H9 (cell line): Measurements from ENCODE around the gene ASB4. TPM values are rescaled to one million over a fixed set of nuclear protein-coding genes. Genes with fewer than 3 reads are reported as not detected.

ENCODE experiments used
- DNase-seq: peaks from one replicate; pipeline ENCODE4 v3.0.0-alpha.2; 2017
- H2AFZ ChIP-seq: one replicate; pipeline ENCODE4 v1.6.1; 2013; ENCODE audit warnings: mild to moderate bottlenecking, low read length, control low read depth, moderate library complexity
- H2AK5ac ChIP-seq: 2 replicates; pipeline ENCODE4 v1.6.1; 2013; ENCODE audit warnings: low read length, control low read depth, mixed read lengths; ENCODE audit not compliant: insufficient read length
- H2BK120ac ChIP-seq: one replicate; pipeline ENCODE4 v1.6.1; 2013; ENCODE audit warnings: low read depth, mild to moderate bottlenecking, low read length, control low read depth, inconsistent platforms; ENCODE audit not compliant: poor library complexity, severe bottlenecking
- H2BK12ac ChIP-seq: 2 replicates; pipeline ENCODE4 v1.6.1; 2013; ENCODE audit warnings: low read length, control low read depth, mixed read lengths, low read depth; ENCODE audit not compliant: insufficient read length
- H2BK15ac ChIP-seq: 2 replicates; pipeline ENCODE4 v1.6.1; 2013; ENCODE audit warnings: low read depth, low read length, control low read depth
- H2BK20ac ChIP-seq: one replicate; pipeline ENCODE4 v1.6.1; 2013; ENCODE audit warnings: low read depth, mild to moderate bottlenecking, low read length, control low read depth, inconsistent platforms; ENCODE audit not compliant: poor library complexity, severe bottlenecking
- H2BK5ac ChIP-seq: 2 replicates; pipeline ENCODE4 v1.6.1; 2013; ENCODE audit warnings: low read length, control low read depth, mixed read lengths; ENCODE audit not compliant: insufficient read length
- H3K14ac ChIP-seq: 2 replicates; pipeline ENCODE4 v1.6.1; 2013; ENCODE audit warnings: low read length, control low read depth; ENCODE audit not compliant: insufficient read depth
- H3K18ac ChIP-seq: 2 replicates; pipeline ENCODE4 v1.6.1; 2013; ENCODE audit warnings: low read depth, mild to moderate bottlenecking, mixed read lengths, low read length, control low read depth; ENCODE audit not compliant: insufficient read length
- H3K23ac ChIP-seq: 2 replicates; pipeline ENCODE4 v1.6.1; 2013; ENCODE audit warnings: low read length, control low read depth, mixed read lengths, low read depth; ENCODE audit not compliant: insufficient read length
- H3K23me2 ChIP-seq: 2 replicates; pipeline ENCODE4 v1.6.1; 2013; ENCODE audit warnings: low read depth, mild to moderate bottlenecking, mixed read lengths, low read length, control low read depth; ENCODE audit not compliant: insufficient read length, poor library complexity, severe bottlenecking
- H3K27ac ChIP-seq: 2 replicates; pipeline ENCODE4 v1.5.1; 2013; ENCODE audit warnings: low read length, control low read depth, mixed read lengths, low read depth; ENCODE audit not compliant: insufficient read length
- H3K27me3 ChIP-seq: 2 replicates; pipeline ENCODE4 v1.6.1; 2013; ENCODE audit warnings: low read length, control low read depth, inconsistent platforms; ENCODE audit not compliant: insufficient read depth
- H3K4ac ChIP-seq: 2 replicates; pipeline ENCODE4 v1.6.1; 2013; ENCODE audit warnings: low read depth, mild to moderate bottlenecking, control low read depth, inconsistent platforms, low read length, moderate library complexity
- H3K4me1 ChIP-seq: 2 replicates; pipeline ENCODE4 v1.6.1; 2013; ENCODE audit warnings: low read length, control low read depth, inconsistent platforms; ENCODE audit not compliant: insufficient read depth
- H3K4me2 ChIP-seq: 2 replicates; pipeline ENCODE4 v1.6.1; 2013; ENCODE audit warnings: low read length, control low read depth, mixed read lengths; ENCODE audit not compliant: insufficient read length, insufficient read depth
- H3K56ac ChIP-seq: 2 replicates; pipeline ENCODE4 v1.6.1; 2013; ENCODE audit warnings: low read depth, mild to moderate bottlenecking, mixed read lengths, low read length, control low read depth; ENCODE audit not compliant: insufficient read length
- H3K79me1 ChIP-seq: 2 replicates; pipeline ENCODE4 v1.6.1; 2013; ENCODE audit warnings: low read depth, mild to moderate bottlenecking, moderate library complexity, low read length, control low read depth, inconsistent platforms; ENCODE audit not compliant: insufficient read depth, poor library complexity, severe bottlenecking
- H3K79me2 ChIP-seq: 2 replicates; pipeline ENCODE4 v1.6.1; 2013; ENCODE audit warnings: low read length, control low read depth, inconsistent platforms; ENCODE audit not compliant: insufficient read depth
- H3K9ac ChIP-seq: 2 replicates; pipeline ENCODE4 v1.6.1; 2013; ENCODE audit warnings: low read length, control low read depth, mixed read lengths; ENCODE audit not compliant: insufficient read length; ENCODE audit errors: extremely low read depth
- H3K9me3 ChIP-seq: one replicate; pipeline ENCODE4 v1.6.1; 2013; ENCODE audit warnings: low read depth, low read length, inconsistent platforms; ENCODE audit not compliant: control insufficient read depth
- H3T11ph ChIP-seq: one replicate; pipeline ENCODE4 v1.6.1; 2013; ENCODE audit warnings: mild to moderate bottlenecking, low read length, control low read depth, inconsistent platforms
- H4K20me1 ChIP-seq: one replicate; pipeline ENCODE4 v1.6.1; 2013; ENCODE audit not compliant: control insufficient read depth, insufficient read length, insufficient read depth
- H4K5ac ChIP-seq: 2 replicates; pipeline ENCODE4 v1.6.1; 2013; ENCODE audit warnings: low read depth, mild to moderate bottlenecking, mixed read lengths, low read length, control low read depth; ENCODE audit not compliant: insufficient read length
- H4K8ac ChIP-seq: replicated peaks from 2 replicates; pipeline ENCODE4 v1.6.1; 2013; ENCODE audit warnings: low read length, control low read depth, mixed read lengths, low read depth; ENCODE audit not compliant: insufficient read length
- H4K91ac ChIP-seq: 2 replicates; pipeline ENCODE4 v1.6.1; 2013; ENCODE audit warnings: low read depth, mild to moderate bottlenecking, moderate library complexity, mixed read lengths, low read length, control low read depth; ENCODE audit not compliant: insufficient read length
- H3K27ac Mint-ChIP-seq, 3 experiments: 2 replicates in 2 of 3; 3 replicates in 1 of 3; pipeline ENCODE4 v1.8.0; 2020 to 2021; ENCODE audit warnings: mixed read lengths in 3 of 3, mild to moderate bottlenecking in 1 of 3, moderate library complexity in 1 of 3
- H3K27me3 Mint-ChIP-seq: 2 replicates; pipeline ENCODE4 v1.8.0; 2021; ENCODE audit warnings: low read depth, mild to moderate bottlenecking, moderate library complexity, mixed read lengths
- H3K36me3 Mint-ChIP-seq, 3 experiments: 2 replicates in 2 of 3; 3 replicates in 1 of 3; pipeline ENCODE4 v1.8.0; 2020 to 2021; ENCODE audit warnings: low read depth in 3 of 3, mixed read lengths in 3 of 3; ENCODE audit not compliant: insufficient read depth in 1 of 3
- H3K4me1 Mint-ChIP-seq, 2 experiments: 2 replicates each; pipeline ENCODE4 v1.8.0; 2020; ENCODE audit warnings: mixed read lengths in 2 of 2
- H3K4me3 Mint-ChIP-seq, 2 experiments: 2 replicates in 1 of 2; 3 replicates in 1 of 2; pipeline ENCODE4 v1.8.0; 2020 to 2021; ENCODE audit warnings: mild to moderate bottlenecking in 2 of 2, mixed read lengths in 2 of 2, moderate library complexity in 1 of 2
- H3K9me3 Mint-ChIP-seq, 2 experiments: 2 replicates in 1 of 2; 3 replicates in 1 of 2; pipeline ENCODE4 v1.8.0; 2020; ENCODE audit warnings: mild to moderate bottlenecking in 2 of 2, mixed read lengths in 2 of 2, moderate library complexity in 1 of 2
- CTCF ChIP-seq: fragments of 200-600 bp; sonication (generic); conservative IDR thresholded peaks from 3 replicates; pipeline ENCODE4 v1.8.0; 2021; ENCODE audit warnings: antibody characterized with exemption, mild to moderate bottlenecking
- WGBS: extraction: QIAGEN DNeasy Blood & Tissue Kit; methylation state at CpG from one replicate; pipeline ENCODE4 v1.1.7; 2013; ENCODE audit warnings: missing lambda C conversion rate, low lambda C conversion rate, mixed read lengths; ENCODE audit not compliant: insufficient read length; ENCODE audit errors: extremely low coverage; 5-methylcytosine and 5-hydroxymethylcytosine counted together
- total RNA-seq: library from RNA; stranded (reverse); gene quantifications from 2 replicates; pipeline ENCODE4 v1.2.1, GENCODE V29; 2021

Gene ASB4
- total RNA-seq, 1 experiment from 2014 or later, result not detected

DNA sequence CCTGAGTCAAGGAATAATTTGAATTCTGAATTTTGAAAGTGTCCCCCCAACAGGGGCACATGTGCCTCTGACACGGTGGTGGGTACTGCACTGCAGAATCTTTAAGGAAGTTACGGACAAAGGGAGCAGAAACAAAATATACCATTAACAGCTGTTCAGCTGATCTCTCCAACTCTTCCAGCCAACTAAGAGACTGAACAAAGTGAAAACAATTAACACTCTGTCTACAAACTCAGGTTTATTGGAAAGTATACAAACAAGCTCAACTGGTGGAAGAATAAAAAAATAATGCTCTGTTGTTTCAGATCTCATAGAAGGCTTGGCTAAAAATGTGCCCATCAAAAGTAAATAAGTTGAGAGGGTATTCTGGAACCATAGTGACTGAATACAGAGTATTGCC, 34.4 kb downstream of the ASB4 start:
- H3K27me3 Mint-ChIP-seq, result peaks cover 8% of the 10 kb centered on the region

More for the DNA sequence above, 34.4 kb downstream of the ASB4 start:
- H3K4me3 Mint-ChIP-seq, result no peak overlapping the region
- H2AK5ac ChIP-seq, result no peak overlapping the region
- H3T11ph ChIP-seq, result no peak overlapping the region
- H4K8ac ChIP-seq, result no peak overlapping the region
- H3K23me2 ChIP-seq, result no peaks in the 10 kb centered on the region
- no peaks in the 10 kb centered on the region for H3K9me3 ChIP-seq
- H3K9me3 Mint-ChIP-seq, result no peaks in the 10 kb centered on the region
- no peak overlapping the region for H3K9ac ChIP-seq
- no peak overlapping the region for H2BK12ac ChIP-seq
- H3K27ac Mint-ChIP-seq, result no peak overlapping the region
- H3K14ac ChIP-seq, result no peak overlapping the region
- no peak overlapping the region for H2BK15ac ChIP-seq
- no peak overlapping the region for H4K5ac ChIP-seq
- H3K27ac ChIP-seq, result no peak overlapping the region
- H4K20me1 ChIP-seq, result no peaks in the 10 kb centered on the region
- WGBS, result no CpG with 5 or more reads among the region's 2 CpGs
- H2AFZ ChIP-seq, result no peak overlapping the region
- no peak overlapping the region for H3K4ac ChIP-seq
- no peaks in the 10 kb centered on the region for H3K79me1 ChIP-seq
- no peak overlapping the region for H2BK5ac ChIP-seq
- no peaks in the 10 kb centered on the region for H3K27me3 ChIP-seq
- H3K79me2 ChIP-seq, result no peaks in the 10 kb centered on the region
- H2BK120ac ChIP-seq, result no peak overlapping the region
- no peak overlapping the region for H3K18ac ChIP-seq
- H3K23ac ChIP-seq, result no peak overlapping the region
- no peak overlapping the region for H3K56ac ChIP-seq
- TF ChIP-seq CTCF, result no peak
- no peak for DNase-seq
- H4K91ac ChIP-seq, result no peak overlapping the region
- no peak overlapping the region for H2BK20ac ChIP-seq
- no peaks in the 10 kb centered on the region for H3K36me3 Mint-ChIP-seq
- H3K4me1 ChIP-seq, result no peaks in the 10 kb centered on the region
- H3K4me2 ChIP-seq, result no peak overlapping the region
- no peaks in the 10 kb centered on the region for H3K4me1 Mint-ChIP-seq
